SH-SY5Y (cell line): Measurements from ENCODE around the gene ATRN.

Experiments used
- GATA2 ChIP-seq: IDR thresholded peaks from 2 replicates; pipeline ENCODE4 v1.6.1; 2011; ENCODE audit warnings: mild to moderate bottlenecking, low read depth, low read length
- GATA3 ChIP-seq: IDR thresholded peaks from 2 replicates; pipeline ENCODE4 v1.6.1; 2011; ENCODE audit warnings: low read depth, mild to moderate bottlenecking, low read length, moderate library complexity

- TF ChIP-seq GATA2 (no peak), GATA3 (no peak)
Observed at GRCh38 chr20:3449319-3449718, 21.5 kb upstream of the ATRN start.
